Activated T-cell treated with anti-CD3 and anti-CD28 coated beads, Interleukin-2, amount 50 U/mL, for 4 hours (primary cell): ENCODE data around the gene GYPA. TPM values are rescaled to one million over a fixed set of nuclear protein-coding genes. Genes with fewer than 3 reads are reported as not detected.
"Not testable (repeated sequence)": the region's sequence is repeated elsewhere in the genome, so short reads cannot be mapped to it uniquely, and the experiment has no call there.

ENCODE experiments used
- ATAC-seq, 2 donors: fragments of 200-7000 bp; cut with Tn5 transposase; one replicate each; pipeline ENCODE4 v1.10.0; 2021
- DNase-seq: peaks from one replicate; pipeline ENCODE4 v3.0.0-alpha.2; 2020
- H3K27me3 Mint-ChIP-seq: one replicate; pipeline ENCODE4 v1.8.0; 2021; ENCODE audit warnings: low read depth, mixed read lengths
- H3K36me3 Mint-ChIP-seq: one replicate; pipeline ENCODE4 v1.8.0; 2022; ENCODE audit warnings: mixed read lengths; ENCODE audit not compliant: insufficient read depth
- H3K4me1 Mint-ChIP-seq: one replicate; pipeline ENCODE4 v1.8.0; 2021; ENCODE audit warnings: low read depth, mixed read lengths
- H3K4me3 Mint-ChIP-seq: one replicate; pipeline ENCODE4 v1.8.0; 2021; ENCODE audit warnings: mild to moderate bottlenecking, moderate library complexity, mixed read lengths
- H3K9me3 Mint-ChIP-seq: one replicate; pipeline ENCODE4 v1.8.0; 2021; ENCODE audit warnings: mixed read lengths
- total RNA-seq, 3 donors: library from RNA; stranded (reverse); gene quantifications; one replicate each; pipeline ENCODE4 v1.2.1, GENCODE V29; 2021

The GYPA gene
- total RNA-seq, 3 donors from 2014 or later, result not detected

- DNase-seq (no peak), ATAC-seq (no peak)
- peaks cover 5% of the 10 kb centered on the region for H3K27me3 Mint-ChIP-seq
- H3K9me3 Mint-ChIP-seq, result no peaks in the 10 kb centered on the region
- H3K36me3 Mint-ChIP-seq, result no peaks in the 10 kb centered on the region
- H3K4me3 Mint-ChIP-seq, result no peak overlapping the region
- no peaks in the 10 kb centered on the region for H3K4me1 Mint-ChIP-seq
These were observed 35.9 kb downstream of the GYPA start for GRCh38 chr4:144104509-144105130.

- ATAC-seq, DNase-seq, H3K9me3 Mint-ChIP-seq, H3K4me3 Mint-ChIP-seq, H3K27me3 Mint-ChIP-seq, H3K36me3 Mint-ChIP-seq, H3K4me1 Mint-ChIP-seq: not testable (repeated sequence)
These were observed 42.7 kb downstream of the GYPA start for GRCh38 chr4:144097776-144098175.

- H3K4me1 Mint-ChIP-seq, H3K9me3 Mint-ChIP-seq, H3K36me3 Mint-ChIP-seq, ATAC-seq, DNase-seq, H3K4me3 Mint-ChIP-seq, H3K27me3 Mint-ChIP-seq: not testable (repeated sequence)
These were observed 46.5 kb downstream of the GYPA start for GRCh38 chr4:144093995-144094394.

- H3K27me3 Mint-ChIP-seq, H3K9me3 Mint-ChIP-seq, ATAC-seq, H3K36me3 Mint-ChIP-seq, H3K4me3 Mint-ChIP-seq, H3K4me1 Mint-ChIP-seq, DNase-seq: not testable (repeated sequence)
These were observed 49.3 kb downstream of the GYPA start for GRCh38 chr4:144091181-144091580.

- no peak for DNase-seq
- Mint-ChIP-seq H3K36me3 (no peaks in the 10 kb centered on the region), H3K27me3 (no peaks in the 10 kb centered on the region), H3K9me3 (no peaks in the 10 kb centered on the region), H3K4me3 (no peak overlapping the region), H3K4me1 (no peaks in the 10 kb centered on the region)
- no peak for ATAC-seq
These were observed 49.8 kb downstream of the GYPA start for GRCh38 chr4:144090744-144091143.

- not testable (repeated sequence) for H3K4me3 Mint-ChIP-seq, ATAC-seq, H3K36me3 Mint-ChIP-seq, DNase-seq, H3K4me1 Mint-ChIP-seq, H3K9me3 Mint-ChIP-seq, H3K27me3 Mint-ChIP-seq
These were observed 58.5 kb downstream of the GYPA start for GRCh38 chr4:144082053-144082452.

- H3K36me3 Mint-ChIP-seq, H3K27me3 Mint-ChIP-seq, H3K9me3 Mint-ChIP-seq, H3K4me3 Mint-ChIP-seq, DNase-seq, H3K4me1 Mint-ChIP-seq, ATAC-seq: not testable (repeated sequence)
These were observed 60.4 kb downstream of the GYPA start for GRCh38 chr4:144080135-144080534.

GRCh38 chr4:144078746-144079145 lies 61.8 kb downstream of the GYPA start:
- H3K9me3 Mint-ChIP-seq, H3K4me3 Mint-ChIP-seq, ATAC-seq, H3K36me3 Mint-ChIP-seq, DNase-seq, H3K4me1 Mint-ChIP-seq, H3K27me3 Mint-ChIP-seq: not testable (repeated sequence)

GRCh38 chr4:144061556-144061955 lies 79.0 kb downstream of the GYPA start:
- not testable (repeated sequence) for H3K4me3 Mint-ChIP-seq, ATAC-seq, H3K27me3 Mint-ChIP-seq, DNase-seq, H3K4me1 Mint-ChIP-seq, H3K36me3 Mint-ChIP-seq
- H3K9me3 Mint-ChIP-seq, result peaks cover 15% of the 10 kb centered on the region

- not testable (repeated sequence) for H3K27me3 Mint-ChIP-seq, H3K4me3 Mint-ChIP-seq, H3K4me1 Mint-ChIP-seq, H3K36me3 Mint-ChIP-seq, ATAC-seq, DNase-seq
- H3K9me3 Mint-ChIP-seq, result peaks cover 15% of the 10 kb centered on the region
These were observed 80.2 kb downstream of the GYPA start for GRCh38 chr4:144060234-144060859.

Other genes with a start within 250 kb of the GYPA start
- gene GYPE, start 235.2 kb downstream of the GYPA start, total RNA-seq, result 1 to 10 TPM in 1 of 3 donors, under 1 TPM in 2; 0.26 to 2.1 (median 0.27) TPM
- not detected for gene GYPB, start 121.3 kb downstream of the GYPA start, total RNA-seq